ENCODE measurements around the gene SUSD3. TPM values are rescaled to one million over a fixed set of nuclear protein-coding genes. Genes with fewer than 3 reads are reported as not detected.

The SUSD3 gene
- total RNA-seq, 1 experiment from 2014 or later: not detected

- peaks cover 5% of the 10 kb centered on the region; the same call in 1 of the 2 replicates for H3K4me1 ChIP-seq
- H3K9me3 ChIP-seq (replicated peaks): no peaks in the 10 kb centered on the region
- H3K4me3 ChIP-seq: no peak overlapping the region
- H3K27me3 ChIP-seq: 0 out of 2 replicates have a peak, but pooled peaks cover 3% of the 10 kb centered on the region
- no peak for DNase-seq
- H3K36me3 ChIP-seq: no peaks in the 10 kb centered on the region
- H3K27ac ChIP-seq: no peak overlapping the region
These were observed 35.6 kb upstream of the SUSD3 start for GRCh38 chr9:93022721-93023520.

GRCh38 chr9:93023521-93023815, 35.0 kb upstream of the SUSD3 start:
- Histone ChIP-seq H3K4me3 (no peak overlapping the region), H3K27ac (no peak overlapping the region), H3K36me3 (no peaks in the 10 kb centered on the region), H3K9me3 (replicated peaks) (no peaks in the 10 kb centered on the region), H3K27me3 (0 out of 2 replicates have a peak, but pooled peaks cover 3% of the 10 kb centered on the region), H3K4me1 (peaks cover 5% of the 10 kb centered on the region; the same call in 1 of the 2 replicates)
- no peak for DNase-seq

- Histone ChIP-seq H3K36me3 (no peaks in the 10 kb centered on the region), H3K9me3 (replicated peaks) (no peaks in the 10 kb centered on the region), H3K27me3 (0 out of 2 replicates have a peak, but pooled peaks cover 3% of the 10 kb centered on the region), H3K27ac (no peak overlapping the region), H3K4me3 (no peak overlapping the region), H3K4me1 (peaks cover 5% of the 10 kb centered on the region; the same call in 1 of the 2 replicates)
- no peak for DNase-seq
These were observed 33.9 kb upstream of the SUSD3 start for GRCh38 chr9:93024646-93024910.

- Histone ChIP-seq H3K4me3 (no peak overlapping the region), H3K27me3 (0 out of 2 replicates have a peak, but pooled peaks cover 3% of the 10 kb centered on the region), H3K36me3 (no peaks in the 10 kb centered on the region), H3K9me3 (replicated peaks) (no peaks in the 10 kb centered on the region), H3K4me1 (peaks cover 5% of the 10 kb centered on the region; the same call in 1 of the 2 replicates), H3K27ac (no peak overlapping the region)
- DNase-seq: no peak
These were observed 33.4 kb upstream of the SUSD3 start for GRCh38 chr9:93024986-93025630.

- Histone ChIP-seq H3K4me3 (no peak overlapping the region), H3K36me3 (no peaks in the 10 kb centered on the region), H3K9me3 (replicated peaks) (no peaks in the 10 kb centered on the region), H3K27ac (no peak overlapping the region), H3K4me1 (0 out of 2 replicates have a peak, but pooled peaks cover under 1% of the 10 kb centered on the region), H3K27me3 (0 out of 2 replicates have a peak, but pooled peaks cover 3% of the 10 kb centered on the region)
- peak in 1 of 2 experiments; percentile 52 for DNase-seq
These were observed 32.8 kb upstream of the SUSD3 start for GRCh38 chr9:93025736-93026135.

- Histone ChIP-seq H3K27me3 (peaks cover 3% of the 10 kb centered on the region; the same call in 1 of the 2 replicates), H3K4me1 (no peaks in the 10 kb centered on the region), H3K9me3 (replicated peaks) (no peaks in the 10 kb centered on the region), H3K27ac (no peak overlapping the region), H3K36me3 (no peaks in the 10 kb centered on the region), H3K4me3 (no peak overlapping the region)
- no peak for DNase-seq
These were observed 31.9 kb upstream of the SUSD3 start for GRCh38 chr9:93026640-93027039.

- no peaks in the 10 kb centered on the region for H3K9me3 ChIP-seq (replicated peaks)
- no peaks in the 10 kb centered on the region for H3K36me3 ChIP-seq
- H3K4me3 ChIP-seq: no peak overlapping the region
- DNase-seq: no peak
- peaks cover 2% of the 10 kb centered on the region for H3K4me1 ChIP-seq
- no peaks in the 10 kb centered on the region; the same call in 1 of the 2 replicates for H3K27me3 ChIP-seq
- H3K27ac ChIP-seq: no peak overlapping the region
These were observed 30.8 kb upstream of the SUSD3 start for GRCh38 chr9:93027750-93028149.

- Histone ChIP-seq H3K27me3 (no peaks in the 10 kb centered on the region; the same call in 1 of the 2 replicates), H3K4me3 (no peak overlapping the region), H3K36me3 (no peaks in the 10 kb centered on the region), H3K4me1 (peaks cover 9% of the 10 kb centered on the region), H3K9me3 (replicated peaks) (no peaks in the 10 kb centered on the region), H3K27ac (no peak overlapping the region)
- no peak for DNase-seq
These were observed 30.0 kb upstream of the SUSD3 start for GRCh38 chr9:93028448-93029006.

- Histone ChIP-seq H3K27me3 (no peaks in the 10 kb centered on the region; the same call in 1 of the 2 replicates), H3K36me3 (no peaks in the 10 kb centered on the region), H3K4me3 (no peak overlapping the region), H3K9me3 (replicated peaks) (no peaks in the 10 kb centered on the region), H3K27ac (no peak overlapping the region), H3K4me1 (peaks cover 13% of the 10 kb centered on the region)
- DNase-seq: no peak
These were observed 27.6 kb upstream of the SUSD3 start for GRCh38 chr9:93030642-93031628.

- DNase-seq: no peak
- no peaks in the 10 kb centered on the region for H3K9me3 ChIP-seq (replicated peaks)
- H3K27ac ChIP-seq: no peak overlapping the region
- no peak overlapping the region for H3K4me3 ChIP-seq
- H3K27me3 ChIP-seq: no peaks in the 10 kb centered on the region; the same call in 1 of the 2 replicates
- H3K4me1 ChIP-seq: peaks cover 13% of the 10 kb centered on the region
- H3K36me3 ChIP-seq: no peaks in the 10 kb centered on the region
These were observed 26.7 kb upstream of the SUSD3 start for GRCh38 chr9:93031629-93032430.

GRCh38 chr9:93032545-93032944, 26.0 kb upstream of the SUSD3 start:
- Histone ChIP-seq H3K36me3 (no peaks in the 10 kb centered on the region), H3K27ac (no peak overlapping the region; the same call in 1 of the 2 replicates), H3K27me3 (no peaks in the 10 kb centered on the region; the same call in 1 of the 2 replicates), H3K9me3 (replicated peaks) (no peaks in the 10 kb centered on the region), H3K4me3 (no peak overlapping the region), H3K4me1 (peaks cover 13% of the 10 kb centered on the region)
- no peak for DNase-seq

- peaks cover 13% of the 10 kb centered on the region for H3K4me1 ChIP-seq
- H3K27me3 ChIP-seq: no peaks in the 10 kb centered on the region; the same call in 1 of the 2 replicates
- no peaks in the 10 kb centered on the region for H3K36me3 ChIP-seq
- peak overlapping the region; percentile 25 for H3K27ac ChIP-seq
- H3K9me3 ChIP-seq (replicated peaks): no peaks in the 10 kb centered on the region
- H3K4me3 ChIP-seq: no peak overlapping the region
- peak; percentile 89 to 93 for DNase-seq
These were observed 25.0 kb upstream of the SUSD3 start for GRCh38 chr9:93033531-93033930.

- Histone ChIP-seq H3K4me1 (peaks cover 13% of the 10 kb centered on the region), H3K9me3 (replicated peaks) (no peaks in the 10 kb centered on the region), H3K27ac (no peak overlapping the region), H3K4me3 (no peak overlapping the region), H3K27me3 (no peaks in the 10 kb centered on the region; the same call in 1 of the 2 replicates), H3K36me3 (no peaks in the 10 kb centered on the region)
- DNase-seq: no peak
These were observed 23.3 kb upstream of the SUSD3 start for GRCh38 chr9:93035106-93035660.
